Left lobe of liver (tissue), 2 donors: ENCODE data around the gene UNK. TPM values are rescaled to one million over a fixed set of nuclear protein-coding genes. Genes with fewer than 3 reads are reported as not detected.
A peak's percentile ranks its signal among the peaks of the same experiment; 100 is the strongest.

ENCODE experiments used
- ATAC-seq: fragments of 200-7000 bp; cut with Tn5 transposase; one replicate; pipeline ENCODE4 v1.9.1; 2020; ENCODE audit warnings: mild to moderate bottlenecking, moderate library complexity
- DNase-seq: peaks from one replicate; pipeline ENCODE4 v3.0.0-alpha.2; 2020; ENCODE audit warnings: low spot score
- total RNA-seq: library from RNA; stranded (reverse); gene quantifications from one replicate; pipeline ENCODE4 v1.2.1, GENCODE V29; 2021
- donor health status: DM: no; HTN: no; CAD: no; lungs with moderate emphysema.
- donor health status: DM: no; HTN: yes; CAD: no.

UNK gene
- total RNA-seq, 1 donor from 2014 or later, result 7.0 TPM

GRCh38 chr17:75831032-75831571 is 46.5 kb downstream of the UNK start:
- ATAC-seq (no peak), DNase-seq (no peak)

GRCh38 chr17:75832164-75832651 is 47.6 kb downstream of the UNK start:
- no peak for ATAC-seq
- DNase-seq, result no peak

- no peak for ATAC-seq
- DNase-seq, result no peak
These were observed 48.2 kb downstream of the UNK start for GRCh38 chr17:75832652-75833400.

- no peak for ATAC-seq
- DNase-seq, result no peak
These were observed 49.8 kb downstream of the UNK start for GRCh38 chr17:75834279-75834920.

GRCh38 chr17:75834928-75835653 is 50.5 kb downstream of the UNK start:
- no peak for DNase-seq
- ATAC-seq, result no peak

GRCh38 chr17:75835654-75835987 is 51.0 kb downstream of the UNK start:
- DNase-seq (no peak), ATAC-seq (no peak)

GRCh38 chr17:75836605-75837004 is 52.0 kb downstream of the UNK start:
- no peak for ATAC-seq
- DNase-seq, result no peak

- DNase-seq, result no peak
- no peak for ATAC-seq
These were observed 53.3 kb downstream of the UNK start for GRCh38 chr17:75837899-75838298.

- no peak for ATAC-seq
- no peak for DNase-seq
These were observed 53.8 kb downstream of the UNK start for GRCh38 chr17:75838410-75838809.

- DNase-seq (no peak), ATAC-seq (no peak)
These were observed 55.6 kb downstream of the UNK start for GRCh38 chr17:75839942-75840798.

- no peak for DNase-seq
- no peak for ATAC-seq
These were observed 56.2 kb downstream of the UNK start for GRCh38 chr17:75840799-75841164.

- no peak for ATAC-seq
- DNase-seq, result no peak
These were observed 57.8 kb downstream of the UNK start for GRCh38 chr17:75842411-75842810.

- DNase-seq (no peak), ATAC-seq (no peak)
These were observed 58.5 kb downstream of the UNK start for GRCh38 chr17:75842963-75843576.

- DNase-seq (no peak), ATAC-seq (peak; percentile 24)
These were observed 59.2 kb downstream of the UNK start, which contains the start of gene UNC13D for GRCh38 chr17:75843577-75844529. TSS of gene UNC13D (minus strand) at chr17:75844404. CDS start at chr17:75844337, 67 bp downstream.

GRCh38 chr17:75844530-75845057 is 60.0 kb downstream of the UNK start:
- DNase-seq (no peak), ATAC-seq (peak; percentile 27)

GRCh38 chr17:75845058-75845711 is 60.6 kb downstream of the UNK start:
- ATAC-seq (peak; percentile 74), DNase-seq (peak; percentile 77)

GRCh38 chr17:75845933-75846691 is 61.5 kb downstream of the UNK start:
- no peak for ATAC-seq
- no peak for DNase-seq
